GM23248 (cell line): ENCODE measurements around the gene C6orf163.

ENCODE experiments used
- EZH2 ChIP-seq: fragments of 200-600 bp; sonication (generic); IDR thresholded peaks from 2 replicates; pipeline ENCODE4 v1.6.1; 2018; ENCODE audit warnings: antibody characterized with exemption, mild to moderate bottlenecking; ENCODE audit not compliant: insufficient read depth, poor library complexity, severe bottlenecking
- EZH2phosphoT487 ChIP-seq: fragments of 200-600 bp; sonication (generic); IDR thresholded peaks from 2 replicates; pipeline ENCODE4 v1.6.1; 2018; ENCODE audit warnings: antibody characterized with exemption, moderate library complexity, mild to moderate bottlenecking, low read depth; ENCODE audit not compliant: insufficient read depth

DNA sequence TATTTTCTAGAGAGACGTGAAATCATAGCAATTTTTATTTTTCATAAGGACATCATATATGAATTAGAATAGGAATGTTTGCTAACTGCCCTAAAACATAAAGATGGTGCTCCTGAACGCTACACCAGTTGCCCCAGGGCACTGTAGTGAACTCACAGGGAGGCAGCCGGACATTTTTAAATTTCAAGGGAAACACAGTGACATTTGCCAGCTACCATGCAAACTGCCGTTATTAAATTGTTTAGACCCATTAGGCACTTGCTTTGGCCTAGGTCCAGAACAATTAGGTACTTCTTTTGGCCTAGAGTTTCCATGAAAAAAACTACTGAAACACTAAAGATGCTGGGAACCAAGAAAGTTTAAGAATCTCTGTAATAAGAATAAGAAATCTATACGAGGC is 38.2 kb downstream of the C6orf163 start:
- TF ChIP-seq EZH2 (no peak), EZH2phosphoT487 (no peak)
